Chondrocyte (in vitro differentiated cells): Measurements from ENCODE around the gene SGCD. TPM values are rescaled to one million over a fixed set of nuclear protein-coding genes. Genes with fewer than 3 reads are reported as not detected.

ENCODE experiments used
- DNase-seq: peaks from one replicate; pipeline ENCODE4 v3.0.0; 2021; ENCODE audit warnings: mixed read lengths, low spot score
- H3K27ac Mint-ChIP-seq: one replicate; pipeline ENCODE4 v1.8.0; 2021; ENCODE audit warnings: mild to moderate bottlenecking, moderate library complexity, mixed read lengths; ENCODE audit not compliant: unreplicated experiment
- H3K27me3 Mint-ChIP-seq: 2 replicates; pipeline ENCODE4 v1.8.0; 2021; ENCODE audit warnings: low read depth, mixed read lengths
- H3K36me3 Mint-ChIP-seq: 2 replicates; pipeline ENCODE4 v1.8.0; 2021; ENCODE audit warnings: low read depth, mixed read lengths
- H3K4me1 Mint-ChIP-seq: 2 replicates; pipeline ENCODE4 v1.8.0; 2021; ENCODE audit warnings: low read depth, mild to moderate bottlenecking, mixed read lengths
- H3K4me3 Mint-ChIP-seq: one replicate; pipeline ENCODE4 v1.8.0; 2021; ENCODE audit warnings: mild to moderate bottlenecking, moderate library complexity, mixed read lengths; ENCODE audit not compliant: unreplicated experiment
- H3K9me3 Mint-ChIP-seq: 2 replicates; pipeline ENCODE4 v1.8.0; 2021; ENCODE audit warnings: low read depth, mixed read lengths
- total RNA-seq: library from RNA; stranded (reverse); gene quantifications from 3 replicates; pipeline ENCODE4 v1.2.1, GENCODE V29; 2021
- TF ChIP-seq, protein P1 (sequence below): fragments of 200-600 bp; sonication (generic); IDR thresholded peaks from 2 replicates; pipeline ENCODE4 v1.5.0; 2021; ENCODE audit warnings: antibody characterized with exemption, mild to moderate bottlenecking, moderate library complexity

SGCD gene
- total RNA-seq, 1 donor from 2014 or later, result 8.4 TPM

DNA sequence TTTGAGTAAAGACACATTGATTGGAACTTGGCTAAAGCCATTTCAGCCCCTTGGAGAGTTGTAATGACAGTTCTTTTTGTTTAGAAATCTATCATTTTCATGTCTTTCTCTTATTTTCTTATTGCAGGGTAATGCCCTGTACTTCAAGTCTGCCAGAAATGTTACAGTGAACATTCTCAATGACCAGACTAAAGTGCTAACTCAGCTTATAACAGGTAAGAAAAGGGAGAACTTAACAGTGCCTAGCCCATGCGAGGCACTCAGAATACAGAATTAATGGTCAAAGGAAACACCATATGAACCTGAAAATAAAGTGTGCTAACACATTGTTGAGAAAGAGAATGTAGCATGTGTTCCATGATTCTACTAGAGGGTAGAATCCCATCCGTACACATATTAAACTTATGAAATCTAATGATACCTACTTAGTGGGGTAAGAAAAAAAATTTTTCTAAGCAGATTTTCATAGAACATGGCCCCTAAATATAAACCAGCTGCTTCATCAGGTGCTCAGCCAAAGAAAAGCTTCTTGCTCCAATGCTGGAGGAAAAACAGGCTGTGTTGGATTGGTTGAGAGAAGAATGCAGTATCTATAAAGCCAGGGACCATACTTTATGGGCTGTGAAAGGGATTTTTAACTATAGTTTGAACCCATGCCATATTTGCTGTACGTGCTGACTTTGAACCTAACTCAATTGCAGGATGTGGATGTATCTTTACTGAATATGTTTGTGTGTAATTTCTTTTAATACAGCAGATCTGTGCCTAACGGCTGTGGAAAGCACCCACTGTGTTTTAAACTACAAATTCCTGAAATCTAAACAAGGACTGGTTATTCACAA is 262.4 kb downstream of the SGCD start:
- no peak overlapping the region for H3K27ac Mint-ChIP-seq
- H3K36me3 Mint-ChIP-seq, result peaks cover 3% of the 10 kb centered on the region
- H3K9me3 Mint-ChIP-seq, result no peaks in the 10 kb centered on the region
- H3K4me1 Mint-ChIP-seq, result peaks cover 15% of the 10 kb centered on the region
- TF ChIP-seq, protein P1, sequence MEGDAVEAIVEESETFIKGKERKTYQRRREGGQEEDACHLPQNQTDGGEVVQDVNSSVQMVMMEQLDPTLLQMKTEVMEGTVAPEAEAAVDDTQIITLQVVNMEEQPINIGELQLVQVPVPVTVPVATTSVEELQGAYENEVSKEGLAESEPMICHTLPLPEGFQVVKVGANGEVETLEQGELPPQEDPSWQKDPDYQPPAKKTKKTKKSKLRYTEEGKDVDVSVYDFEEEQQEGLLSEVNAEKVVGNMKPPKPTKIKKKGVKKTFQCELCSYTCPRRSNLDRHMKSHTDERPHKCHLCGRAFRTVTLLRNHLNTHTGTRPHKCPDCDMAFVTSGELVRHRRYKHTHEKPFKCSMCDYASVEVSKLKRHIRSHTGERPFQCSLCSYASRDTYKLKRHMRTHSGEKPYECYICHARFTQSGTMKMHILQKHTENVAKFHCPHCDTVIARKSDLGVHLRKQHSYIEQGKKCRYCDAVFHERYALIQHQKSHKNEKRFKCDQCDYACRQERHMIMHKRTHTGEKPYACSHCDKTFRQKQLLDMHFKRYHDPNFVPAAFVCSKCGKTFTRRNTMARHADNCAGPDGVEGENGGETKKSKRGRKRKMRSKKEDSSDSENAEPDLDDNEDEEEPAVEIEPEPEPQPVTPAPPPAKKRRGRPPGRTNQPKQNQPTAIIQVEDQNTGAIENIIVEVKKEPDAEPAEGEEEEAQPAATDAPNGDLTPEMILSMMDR, result no peak
- no peaks in the 10 kb centered on the region for H3K27me3 Mint-ChIP-seq
- H3K4me3 Mint-ChIP-seq, result no peak overlapping the region
- no peak for DNase-seq

DNA sequence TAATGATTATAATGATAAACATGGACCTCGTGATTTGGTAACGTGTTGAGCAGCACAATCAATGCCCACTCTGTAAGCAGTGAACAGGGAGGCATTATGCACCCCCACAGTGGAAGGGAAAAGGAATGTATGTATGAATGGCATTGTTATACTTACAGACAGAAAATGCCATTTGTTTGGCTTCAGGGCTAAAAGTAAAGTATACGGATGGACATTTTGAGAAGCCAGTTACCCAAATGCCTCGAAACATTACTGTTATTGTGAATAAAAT is 262.9 kb downstream of the SGCD start:
- no peak overlapping the region for H3K4me3 Mint-ChIP-seq
- no peak for DNase-seq

DNA sequence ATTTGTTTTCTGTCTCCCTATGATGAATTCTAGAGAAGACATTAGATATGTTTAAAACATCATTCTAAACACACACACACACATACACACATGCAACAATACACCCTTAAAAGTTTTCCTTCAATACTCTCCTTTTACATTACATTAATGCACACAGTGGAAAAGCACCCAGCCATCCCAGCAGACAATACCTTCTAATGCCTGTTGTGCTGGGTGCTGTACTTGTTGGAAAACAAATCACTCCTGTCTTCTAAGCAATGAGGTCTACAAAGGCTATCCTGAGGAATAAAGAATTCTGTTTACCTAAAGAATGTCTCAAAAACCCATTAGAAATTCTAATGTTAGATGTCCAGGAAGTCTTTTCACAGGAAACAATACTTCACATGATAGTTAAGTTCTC is 264.0 kb downstream of the SGCD start:
- Mint-ChIP-seq H3K27ac (no peak overlapping the region), H3K27me3 (no peaks in the 10 kb centered on the region), H3K36me3 (peaks cover 5% of the 10 kb centered on the region)

More for the DNA sequence above, 262.9 kb downstream of the SGCD start:
- Mint-ChIP-seq H3K27ac (no peak overlapping the region), H3K9me3 (no peaks in the 10 kb centered on the region), H3K4me1 (peaks cover 10% of the 10 kb centered on the region), H3K27me3 (no peaks in the 10 kb centered on the region), H3K36me3 (peaks cover 4% of the 10 kb centered on the region)
- TF ChIP-seq, protein P1, result no peak

DNA sequence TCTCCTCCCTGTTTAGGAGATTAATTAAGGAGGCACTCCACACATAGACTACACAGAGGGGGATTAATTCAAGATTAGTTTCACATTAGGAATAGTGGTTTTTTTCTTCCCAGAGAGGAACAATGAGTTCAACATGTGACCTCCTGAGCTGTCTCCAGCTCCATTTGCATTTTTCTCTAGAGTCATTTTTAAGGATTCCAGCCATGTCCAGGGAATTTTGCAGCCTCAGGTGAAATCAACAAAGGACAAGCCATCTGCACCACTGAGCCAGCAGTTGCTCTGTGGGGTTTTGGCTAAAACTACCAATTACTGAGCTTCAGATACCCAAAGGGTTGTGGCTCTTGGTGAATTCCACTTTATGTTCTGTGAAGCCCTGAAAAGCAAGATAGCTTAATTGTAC is 264.7 kb downstream of the SGCD start:
- no peaks in the 10 kb centered on the region for H3K9me3 Mint-ChIP-seq
- no peaks in the 10 kb centered on the region for H3K27me3 Mint-ChIP-seq
- DNase-seq, result no peak
- no peak overlapping the region for H3K4me3 Mint-ChIP-seq
- peaks cover 5% of the 10 kb centered on the region for H3K36me3 Mint-ChIP-seq
- no peak overlapping the region for H3K27ac Mint-ChIP-seq
- peaks cover 14% of the 10 kb centered on the region for H3K4me1 Mint-ChIP-seq
- TF ChIP-seq, protein P1, result no peak

More for the DNA sequence above, 264.0 kb downstream of the SGCD start:
- Mint-ChIP-seq H3K4me1 (peaks cover 14% of the 10 kb centered on the region), H3K9me3 (no peaks in the 10 kb centered on the region), H3K4me3 (no peak overlapping the region)
- no peak for DNase-seq
- TF ChIP-seq, protein P1, result no peak

DNA sequence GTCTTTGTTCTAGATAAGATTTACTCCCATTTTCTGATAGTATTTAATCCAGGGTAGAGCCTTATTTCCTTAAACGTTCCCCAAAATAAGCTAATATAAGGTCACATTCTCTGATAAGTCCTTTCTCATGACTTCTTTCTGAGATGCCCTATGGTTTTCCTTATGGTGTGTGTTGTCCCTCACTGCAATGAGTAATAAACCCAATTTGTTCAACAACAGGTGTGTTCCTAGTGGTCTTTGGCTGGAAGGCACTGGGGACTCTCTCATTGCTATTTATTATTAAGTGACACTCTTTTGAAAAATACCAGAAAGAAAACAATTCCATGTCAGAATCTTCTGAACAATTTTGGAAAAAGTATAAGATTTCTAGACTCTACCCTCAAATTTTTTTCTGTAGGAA is 266.6 kb downstream of the SGCD start:
- H3K36me3 Mint-ChIP-seq, result peaks cover 5% of the 10 kb centered on the region
- TF ChIP-seq, protein P1, result no peak
- peaks cover 13% of the 10 kb centered on the region for H3K4me1 Mint-ChIP-seq
- no peaks in the 10 kb centered on the region for H3K9me3 Mint-ChIP-seq
- no peak overlapping the region for H3K4me3 Mint-ChIP-seq
- no peak overlapping the region for H3K27ac Mint-ChIP-seq
- DNase-seq, result no peak
- no peaks in the 10 kb centered on the region for H3K27me3 Mint-ChIP-seq
